Ascending aorta (tissue), 2 donors: ENCODE results near the gene AP3S1. TPM values are rescaled to one million over a fixed set of nuclear protein-coding genes. Genes with fewer than 3 reads are reported as not detected.

ENCODE experiments used
- DNase-seq, 2 donors: peaks; one replicate each; pipeline ENCODE4 v3.0.0-alpha.2; 2019; ENCODE audit warnings: low spot score in 2 of 2
- H3K27ac ChIP-seq, 2 donors: fragments of 200-600 bp; sonication (generic); one replicate each; pipeline ENCODE4 v1.5.1; 2016 to 2017; ENCODE audit warnings: mild to moderate bottlenecking in 1 of 2
- H3K27me3 ChIP-seq: fragments of 200-600 bp; sonication (generic); one replicate; pipeline ENCODE4 v1.5.1; 2017
- H3K36me3 ChIP-seq, 2 donors: fragments of 200-600 bp; sonication (generic); one replicate each; pipeline ENCODE4 v1.5.1; 2016
- H3K4me1 ChIP-seq, 2 donors: fragments of 200-600 bp; sonication (generic); one replicate each; pipeline ENCODE4 v1.5.1; 2016 to 2017; ENCODE audit warnings: mild to moderate bottlenecking in 1 of 2
- H3K4me3 ChIP-seq, 2 donors: fragments of 200-600 bp; sonication (generic); one replicate each; pipeline ENCODE4 v1.5.1; 2016 to 2017; ENCODE audit warnings: mild to moderate bottlenecking in 1 of 2
- H3K9me3 ChIP-seq, 2 donors: fragments of 200-600 bp; sonication (generic); one replicate each; pipeline ENCODE4 v1.5.1; 2016
- CTCF ChIP-seq, 3 experiments: fragments of 200-600 bp in 2 of 3; fragments of 450-650 bp in 1 of 3; sonication (generic) in 2 of 3; IDR thresholded peaks; one replicate each; pipeline ENCODE4 v1.5.1; 2016 to 2019; ENCODE audit warnings: antibody characterized with exemption in 3 of 3, mild to moderate bottlenecking in 1 of 3, moderate library complexity in 1 of 3
- intact Hi-C: fragments of 100-400 bp; cut with DNase I; formaldehyde crosslinking; loops from one replicate; pipeline ENCODE4 v1.15.1; 2023
- total RNA-seq: library from RNA; depleted of rRNA; stranded (reverse); fragments of >200 nt; gene quantifications from one replicate; pipeline ENCODE4 v1.1.0, GENCODE V29; 2016

Gene AP3S1
- total RNA-seq, 1 donor from 2014 or later, result 140 TPM

- Histone ChIP-seq H3K27me3 (no peaks in the 10 kb centered on the region), H3K9me3 (no peaks in the 10 kb centered on the region), H3K36me3 (no peaks in the 10 kb centered on the region), H3K4me3 (no peak overlapping the region), H3K27ac (no peak overlapping the region), H3K4me1 (peaks cover 0 to under 1% of the 10 kb centered on the region in 2 donors)
- TF ChIP-seq CTCF (IDR thresholded peaks at IDR 0.05), result no peak
- intact Hi-C loops, result no loop called here
- no peak for DNase-seq
These were observed 115.2 kb downstream of the AP3S1 start for GRCh38 chr5:115956957-115957356.

- H3K4me1 ChIP-seq, result peaks cover 0 to 4% of the 10 kb centered on the region in 2 donors
- no peak for TF ChIP-seq CTCF (IDR thresholded peaks at IDR 0.05)
- H3K27me3 ChIP-seq, result no peaks in the 10 kb centered on the region
- no peaks in the 10 kb centered on the region for H3K36me3 ChIP-seq
- peak overlapping the region in 1 of 2 donors; percentile 19 for H3K27ac ChIP-seq
- H3K9me3 ChIP-seq, result no peaks in the 10 kb centered on the region
- DNase-seq, result no peak
- intact Hi-C loops, result no loop called here
- H3K4me3 ChIP-seq, result peak overlapping the region; percentile 29 to 67
These were observed 119.9 kb downstream of the AP3S1 start for GRCh38 chr5:115961381-115962238.

- Histone ChIP-seq H3K4me1 (peaks cover 0 to 4% of the 10 kb centered on the region in 2 donors), H3K9me3 (no peaks in the 10 kb centered on the region), H3K27ac (peak within 1 kb of the TSS; percentile 4 to 19), H3K36me3 (no peaks in the 10 kb centered on the region), H3K27me3 (no peaks in the 10 kb centered on the region), H3K4me3 (peak within 1 kb of the TSS; percentile 29 to 67)
- DNase-seq, result no peak
- intact Hi-C loops, result no loop called here
- no peak for TF ChIP-seq CTCF (IDR thresholded peaks at IDR 0.05)
These were observed 120.5 kb downstream of the AP3S1 start, which contains the start of gene LVRN for GRCh38 chr5:115962239-115962564. LVRN (plus strand) TSS chr5:115962475; CDS start chr5:115962618, 143 bp downstream.

GRCh38 chr5:115962565-115963402 lies 121.0 kb downstream of the AP3S1 start:
- H3K4me1 ChIP-seq, result peaks cover 0 to 4% of the 10 kb centered on the region in 2 donors
- TF ChIP-seq CTCF (IDR thresholded peaks at IDR 0.05), result no peak
- DNase-seq, result peak in 1 of 2 donors; percentile 71
- no peaks in the 10 kb centered on the region for H3K27me3 ChIP-seq
- no peaks in the 10 kb centered on the region for H3K9me3 ChIP-seq
- H3K4me3 ChIP-seq, result peak overlapping the region; percentile 29 to 67
- peak overlapping the region; percentile 1 to 4 for H3K27ac ChIP-seq
- H3K36me3 ChIP-seq, result no peaks in the 10 kb centered on the region
- intact Hi-C loops, result no loop called here

- no peaks in the 10 kb centered on the region for H3K36me3 ChIP-seq
- H3K4me3 ChIP-seq, result no peak overlapping the region
- H3K4me1 ChIP-seq, result peaks cover 0 to 4% of the 10 kb centered on the region in 2 donors
- H3K27me3 ChIP-seq, result no peaks in the 10 kb centered on the region
- H3K9me3 ChIP-seq, result no peaks in the 10 kb centered on the region
- no peak overlapping the region for H3K27ac ChIP-seq
- intact Hi-C loops, result no loop called here
- DNase-seq, result no peak
- no peak for TF ChIP-seq CTCF (IDR thresholded peaks at IDR 0.05)
These were observed 121.8 kb downstream of the AP3S1 start for GRCh38 chr5:115963566-115963965.

Other genes starting within 250 kb of the AP3S1 start
- gene TICAM2, start 239.5 kb upstream of the AP3S1 start, total RNA-seq, result 0.53 TPM
- gene TMED7, start 215.9 kb upstream of the AP3S1 start, total RNA-seq, result 52.0 TPM
- 36.0 TPM for gene CDO1, start 25.3 kb upstream of the AP3S1 start, total RNA-seq
- 30.3 TPM for gene ATG12, start 370 bp upstream of the AP3S1 start, total RNA-seq
- gene LVRN, start 120.5 kb downstream of the AP3S1 start, total RNA-seq, result 4.2 TPM
- gene ARL14EPL, start 190.5 kb downstream of the AP3S1 start, total RNA-seq, result not detected
- gene COMMD10, start 243.1 kb downstream of the AP3S1 start, total RNA-seq, result 25.0 TPM